GDM1 (cell line): ENCODE data around the gene IL20.

Experiments used
- DNase-seq: peaks from one replicate; lab custom pipeline; 2025; lab: John Stamatoyannopoulos, UW

The IL20 gene

DNA sequence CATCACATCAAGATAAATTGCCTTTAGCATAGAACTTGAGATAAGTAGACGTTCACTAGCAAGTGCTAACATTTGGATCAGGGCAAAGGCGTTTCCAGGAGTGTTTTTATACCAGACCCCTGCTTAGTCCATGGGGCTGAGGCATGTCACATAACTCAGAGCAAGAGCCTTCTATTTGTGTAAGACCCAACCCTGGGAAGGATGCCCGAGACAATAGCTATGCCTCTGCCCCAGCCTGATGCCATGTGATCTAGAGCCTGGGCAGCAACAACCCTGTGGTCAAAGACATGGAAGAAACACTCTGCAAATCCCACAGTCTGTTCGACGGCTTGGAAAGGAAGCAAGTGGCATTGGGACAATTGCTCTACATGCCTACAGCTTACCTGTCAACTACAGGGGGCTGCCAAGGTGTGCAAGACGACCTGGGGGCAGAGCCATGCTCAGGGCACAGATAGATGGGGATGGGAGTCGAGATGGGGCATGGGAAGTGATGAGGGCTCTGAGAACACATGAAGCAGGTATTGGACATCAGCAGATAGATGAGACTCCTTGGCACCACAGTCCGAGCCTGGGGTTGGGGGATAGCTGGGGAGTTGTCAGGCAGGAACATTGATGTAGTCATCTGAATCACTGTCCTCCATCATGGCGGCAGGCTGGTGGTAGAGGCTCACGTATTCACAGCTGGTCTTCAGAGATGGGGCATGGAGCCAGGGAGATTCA is 39.2 kb downstream of the IL20 start:
- no peak for DNase-seq

DNA sequence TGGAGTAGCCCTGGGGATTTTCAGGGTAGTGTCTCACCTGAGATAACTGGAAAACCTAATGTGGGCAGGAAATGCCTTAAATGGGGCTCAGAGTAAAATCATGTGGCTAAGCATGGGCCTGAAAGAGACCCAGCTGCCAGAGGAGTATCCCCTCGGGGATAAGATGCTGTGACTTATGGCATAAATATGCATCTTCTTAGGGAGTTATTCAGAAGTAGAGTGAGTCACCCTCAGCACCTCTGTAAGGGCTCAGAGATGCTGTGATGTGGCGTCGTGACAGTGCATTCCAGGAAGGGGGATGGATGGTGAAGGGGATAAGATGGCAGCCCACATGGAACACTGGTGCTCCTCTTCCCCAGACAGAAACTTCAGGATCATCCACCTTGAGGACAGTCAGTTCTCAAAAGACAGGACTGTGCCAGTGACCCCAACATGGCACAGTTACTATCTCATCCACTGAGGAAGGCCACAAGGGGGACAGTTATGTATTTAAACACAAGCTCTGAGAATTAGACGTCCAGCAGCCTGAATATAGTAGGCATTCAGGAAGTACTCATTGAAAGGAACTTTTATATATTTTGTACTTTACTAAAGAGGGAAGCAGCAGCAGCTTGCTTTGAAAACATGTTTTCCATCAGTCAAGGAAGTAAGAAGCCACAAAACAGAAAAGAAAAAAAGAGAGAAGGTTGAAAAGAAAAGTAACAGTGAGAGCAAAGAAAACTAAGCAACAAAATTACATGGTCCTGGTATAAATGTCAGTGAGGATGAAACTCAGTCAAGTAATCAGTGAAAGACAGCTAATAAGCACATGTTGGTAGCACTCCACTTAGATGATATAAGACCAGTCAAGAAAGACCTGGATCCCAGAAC is 40.1 kb downstream of the IL20 start:
- DNase-seq, result no peak

DNA sequence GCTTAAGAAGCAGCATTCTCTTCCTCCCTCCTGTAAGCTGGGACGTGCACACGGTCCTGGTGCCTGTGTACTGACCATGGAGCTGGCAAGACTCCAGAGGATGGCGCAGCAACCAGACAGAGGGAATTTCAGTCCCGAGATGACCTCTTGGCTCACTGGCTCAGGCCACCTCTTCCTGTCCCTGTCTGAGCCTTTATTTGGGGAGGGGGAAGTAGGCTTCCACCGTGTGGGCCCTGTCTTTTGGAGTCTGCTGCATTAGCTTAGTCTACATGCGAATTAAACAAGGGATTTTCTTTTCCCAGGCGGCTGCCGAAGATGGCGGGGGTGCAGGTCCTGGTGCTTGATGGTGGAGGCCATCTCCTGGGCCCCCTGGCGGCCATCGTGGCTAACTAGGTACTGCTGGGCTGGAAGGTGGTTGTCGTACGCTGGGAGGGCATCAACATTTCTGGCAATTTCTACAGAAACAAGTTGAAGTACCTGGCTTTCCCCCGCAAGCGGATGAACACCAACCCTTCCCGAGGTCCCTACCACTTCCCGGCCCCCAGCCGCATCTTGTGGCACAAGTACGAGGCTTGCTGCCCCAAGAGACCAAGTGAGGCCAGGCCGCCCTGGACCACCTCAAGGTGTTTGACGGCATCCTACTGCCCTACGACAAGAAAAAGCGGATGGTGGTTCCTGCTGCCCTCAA is 42.0 kb downstream of the IL20 start:
- DNase-seq, result no peak

DNA sequence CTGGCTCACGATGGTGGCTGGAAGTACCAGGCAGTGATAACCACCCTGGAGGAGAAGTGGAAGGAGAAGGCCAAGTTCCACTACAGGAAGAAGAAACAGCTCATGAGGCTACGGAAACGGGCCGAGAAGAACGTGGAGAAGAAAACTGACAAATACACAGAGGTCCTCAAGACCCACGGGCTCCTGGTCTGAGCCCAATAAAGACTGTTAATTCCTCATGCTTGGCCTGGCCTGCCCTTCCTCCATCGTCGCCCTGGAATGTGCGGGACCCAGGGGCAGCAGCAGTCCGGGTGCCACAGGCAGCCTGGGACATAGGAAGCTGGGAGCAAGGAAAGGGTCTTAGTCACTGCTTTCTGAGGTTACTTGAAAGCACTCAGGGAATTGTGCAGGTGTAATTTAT is 42.6 kb downstream of the IL20 start:
- DNase-seq, result no peak

DNA sequence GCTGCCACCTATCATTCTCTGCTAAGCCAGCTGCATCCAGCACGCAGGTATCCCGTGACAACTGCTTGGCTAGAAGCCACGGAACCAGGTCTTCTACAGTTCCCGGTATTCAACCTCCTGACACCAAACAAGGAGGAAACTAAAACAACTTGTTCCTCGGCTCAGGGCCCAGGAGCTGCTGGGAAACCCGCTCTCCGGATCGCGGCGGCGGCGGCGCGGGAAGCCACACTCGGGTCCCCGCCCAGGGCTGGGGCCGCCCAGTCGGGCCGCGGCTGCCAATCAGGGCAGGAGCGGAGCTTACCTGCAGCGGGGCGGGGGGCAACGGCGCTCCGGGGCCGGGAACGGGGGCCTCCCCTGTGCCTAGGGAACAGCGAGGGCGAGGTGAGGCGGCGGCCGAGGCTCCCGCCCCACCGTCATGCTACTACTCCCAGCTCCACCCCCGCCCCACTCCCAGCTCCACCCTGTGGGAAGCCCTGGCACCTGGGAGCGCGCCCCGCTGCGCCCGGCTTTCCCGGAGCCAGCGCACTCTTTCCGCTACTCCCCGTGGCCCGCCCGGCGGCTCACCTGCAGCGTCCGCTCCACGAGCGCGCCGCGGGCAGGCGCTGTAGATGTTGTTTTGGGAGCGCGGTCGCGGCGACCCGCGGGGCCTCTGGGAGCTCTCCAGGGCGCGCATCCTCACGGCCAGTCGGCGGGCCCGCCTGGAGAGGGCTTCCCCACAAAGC is 43.9 kb downstream of the IL20 start:
- no peak for DNase-seq

DNA sequence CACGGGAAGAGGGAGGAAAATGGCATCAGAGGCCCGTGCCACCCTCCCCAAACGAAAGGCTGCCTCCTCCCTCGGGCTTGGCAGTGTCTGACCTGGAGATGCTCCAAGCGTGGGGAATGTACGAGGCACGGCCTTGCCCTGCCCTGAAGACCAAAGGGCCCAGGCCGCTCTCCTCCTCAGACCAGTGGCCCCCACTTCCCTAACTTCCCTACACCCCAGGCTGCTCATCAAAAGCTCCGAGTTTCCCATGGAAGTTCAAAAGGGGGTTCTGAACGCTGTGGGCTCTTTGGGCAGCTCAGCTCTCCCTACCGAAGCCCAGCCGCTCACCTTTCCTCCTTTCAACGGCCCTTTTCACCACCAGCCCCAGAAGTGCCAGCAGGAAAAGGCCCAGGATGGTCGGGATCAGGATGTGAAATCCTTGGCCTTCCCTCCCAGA is 44.5 kb downstream of the IL20 start:
- no peak for DNase-seq

DNA sequence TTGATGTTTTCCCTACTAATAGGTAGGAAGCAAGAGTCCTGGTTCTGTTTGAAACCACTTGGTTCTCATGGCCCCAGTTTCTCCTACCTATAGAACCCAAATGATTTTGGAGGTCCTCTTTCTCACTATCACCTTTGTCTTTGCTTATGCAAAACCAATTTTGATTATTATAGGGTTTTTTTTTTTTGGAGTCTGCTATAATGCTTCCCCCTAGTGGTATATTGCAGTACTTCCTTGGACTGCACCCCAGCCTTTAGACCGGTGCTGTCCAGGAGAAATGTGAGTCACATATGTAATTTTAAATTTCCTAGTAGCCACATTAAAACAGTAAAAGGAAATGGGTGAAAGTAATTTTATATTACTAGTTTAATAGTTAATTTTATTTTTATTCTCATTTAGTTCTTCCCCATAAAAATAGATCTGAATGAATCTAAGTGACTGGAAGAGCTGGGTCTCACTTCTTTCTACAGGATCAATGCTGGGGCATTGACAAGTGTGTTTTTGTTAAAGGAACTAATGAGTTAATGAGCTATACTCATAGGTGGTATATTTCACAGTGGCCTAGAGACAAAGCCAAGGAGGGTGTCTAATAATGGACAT is 45.7 kb downstream of the IL20 start:
- DNase-seq, result no peak

DNA sequence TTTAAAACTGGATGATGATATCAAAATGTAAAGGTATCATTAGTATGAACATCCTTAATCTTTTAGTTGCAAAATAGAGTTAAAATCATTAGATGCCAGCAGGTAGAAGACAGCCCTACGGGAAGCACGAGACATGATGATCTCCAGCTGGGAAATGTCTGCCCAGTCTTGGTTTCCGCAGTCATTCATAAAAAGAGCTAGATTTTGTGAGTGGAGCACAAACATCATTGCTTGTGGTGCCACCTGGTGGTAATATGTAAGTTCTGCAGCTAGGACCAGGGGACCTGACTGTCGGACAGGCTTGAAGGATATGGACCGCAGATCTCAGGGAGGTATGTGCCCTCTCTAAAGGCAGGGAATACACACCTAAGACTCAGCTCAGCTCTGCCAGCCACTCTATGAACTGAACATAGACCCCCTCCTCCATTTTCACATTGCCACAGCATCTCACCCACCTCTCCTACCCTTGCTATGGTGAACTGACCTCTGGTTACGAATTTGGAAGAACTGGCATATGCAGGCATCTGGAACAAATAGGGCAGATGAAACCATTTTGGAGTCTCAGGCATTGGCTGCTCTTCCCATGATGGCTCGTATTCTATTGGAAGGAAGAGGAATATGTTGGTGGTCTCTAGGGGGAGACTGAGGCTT is 47.1 kb downstream of the IL20 start:
- peak; percentile 62 for DNase-seq

DNA sequence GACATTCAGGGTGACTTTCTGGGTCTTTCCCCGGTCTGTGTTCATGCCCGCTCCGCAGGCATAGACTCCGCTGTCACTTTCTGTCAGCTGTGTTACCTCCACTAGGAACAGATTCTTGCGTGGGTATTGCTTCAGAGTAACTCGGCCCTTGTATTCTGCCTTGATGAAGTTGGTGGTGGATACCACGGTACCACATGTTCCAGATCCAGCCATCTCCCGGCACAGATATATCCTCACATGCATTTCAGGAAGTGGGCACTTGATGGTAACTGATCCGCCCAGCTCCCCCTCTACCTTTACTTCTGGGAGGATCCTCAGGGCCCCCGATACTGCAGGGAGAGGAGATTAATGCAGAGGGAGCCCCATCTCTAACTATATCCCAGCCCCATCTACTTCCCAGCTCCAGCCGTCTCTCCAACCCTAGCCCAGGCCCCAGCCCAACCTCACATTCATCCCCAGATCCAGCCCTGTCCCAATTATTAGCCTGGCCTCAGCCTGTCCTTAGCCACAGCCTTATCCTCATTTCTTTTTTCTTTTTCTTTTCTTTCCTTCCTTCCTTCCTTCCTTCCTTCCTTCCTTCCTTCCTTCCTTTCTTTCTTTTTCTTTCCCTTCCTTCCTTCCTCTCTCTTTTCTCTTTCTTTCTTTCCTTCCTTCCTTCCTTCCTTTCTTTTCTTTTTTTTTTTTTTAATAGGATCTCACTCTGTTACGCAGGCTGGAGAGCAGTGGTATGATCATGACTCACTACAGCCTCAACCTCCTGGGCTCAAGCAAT is 48.5 kb downstream of the IL20 start:
- no peak for DNase-seq

DNA sequence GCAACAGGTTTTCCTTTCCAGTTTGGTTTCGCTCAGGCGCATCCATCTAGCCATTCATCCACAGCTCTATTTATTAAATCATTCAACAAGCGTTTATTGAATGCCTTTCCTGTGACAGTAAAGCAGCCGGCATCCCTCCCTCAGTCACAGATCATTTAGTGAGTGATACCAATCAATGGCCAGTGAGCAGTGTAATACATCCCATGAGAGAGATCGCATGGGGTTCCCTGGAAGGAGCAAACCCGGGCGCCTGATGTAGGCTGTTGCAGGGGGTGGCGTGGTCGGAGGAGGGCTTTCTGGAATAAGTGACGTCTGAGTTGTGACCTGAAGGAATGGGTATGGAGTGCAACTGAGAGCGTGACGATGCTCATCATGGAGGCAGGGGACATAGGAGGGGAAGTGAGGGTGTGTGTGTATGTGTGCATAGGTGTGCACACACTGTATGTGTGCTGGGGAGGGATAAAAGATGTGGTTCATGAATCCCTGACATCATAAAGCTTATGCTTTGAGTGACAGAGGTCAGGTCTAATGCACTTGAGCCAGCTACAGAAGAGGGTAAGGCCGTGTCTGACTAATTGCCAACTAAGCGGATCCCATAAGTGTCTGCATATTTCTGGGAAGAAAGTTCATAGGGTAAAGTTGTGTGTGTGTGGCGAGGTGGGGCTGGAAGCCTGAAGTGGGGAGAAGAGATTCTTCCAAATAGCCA is 49.8 kb downstream of the IL20 start:
- DNase-seq, result no peak

DNA sequence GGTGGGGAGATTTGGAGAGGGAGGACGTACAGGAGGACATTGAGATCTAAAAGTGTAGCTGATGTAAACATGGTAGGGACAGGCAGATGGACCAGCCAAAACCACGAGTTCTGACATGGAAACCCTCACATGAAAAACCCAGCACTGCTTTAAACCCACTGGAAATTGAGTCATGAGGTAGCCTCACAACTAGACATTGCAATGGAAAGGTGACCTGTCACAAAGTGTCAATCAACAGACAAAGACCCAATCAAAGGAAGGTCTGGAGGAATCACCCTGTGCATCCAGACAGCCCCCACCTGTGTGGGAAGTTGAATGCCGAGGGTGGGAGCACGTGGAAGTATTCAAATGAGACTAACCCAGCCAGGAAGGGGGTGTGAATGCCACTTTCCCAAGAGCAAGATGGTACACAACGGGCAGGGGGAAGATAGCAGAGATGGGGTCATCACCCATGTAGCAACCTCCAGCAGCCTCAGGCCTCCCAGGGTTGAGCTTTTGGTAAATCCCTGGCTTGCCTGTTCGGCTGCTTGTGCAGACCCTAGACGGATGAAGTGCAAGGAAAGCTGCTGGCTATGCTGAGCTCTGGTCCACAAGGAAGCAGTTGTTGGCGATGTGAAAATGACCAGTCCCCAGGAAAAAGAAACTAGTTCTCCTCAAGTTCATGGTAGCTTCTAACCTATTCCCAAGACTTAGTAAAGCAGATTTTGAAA is 50.7 kb downstream of the IL20 start:
- no peak for DNase-seq

DNA sequence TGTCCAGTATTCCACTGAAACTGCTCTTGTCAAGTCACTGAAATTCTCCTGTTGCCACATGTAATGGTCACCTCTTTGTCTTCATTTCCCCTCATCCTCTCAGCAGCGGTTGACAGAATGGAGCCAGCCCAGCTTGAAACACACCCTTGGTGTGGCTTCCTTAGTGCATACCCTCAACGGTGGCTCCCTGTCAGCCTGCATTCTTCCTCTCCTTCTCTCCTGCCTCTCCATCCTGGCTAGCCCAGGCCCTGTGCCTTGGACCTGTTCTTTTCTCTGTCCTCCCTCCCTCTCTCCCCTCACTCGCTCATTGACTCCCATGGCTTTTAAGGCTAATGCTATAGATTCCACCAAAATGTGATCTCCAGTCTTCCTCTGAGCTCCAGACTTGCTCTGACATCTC is 52.7 kb downstream of the IL20 start:
- no peak for DNase-seq
